Trophoblast cell (in vitro differentiated cells and primary cell): ENCODE results near the gene CORO2B.

Source experiments
- DNase-seq, 2 donors: peaks; one replicate each; pipeline ENCODE4 v3.0.0-alpha.2; 2016
- H2AFZ ChIP-seq: 2 replicates; pipeline ENCODE4 v1.6.1; 2013; ENCODE audit warnings: low read length, moderate library complexity, mild to moderate bottlenecking; ENCODE audit not compliant: insufficient read depth, poor library complexity
- H2AK5ac ChIP-seq: 2 replicates; pipeline ENCODE4 v1.6.1; 2013; ENCODE audit warnings: mild to moderate bottlenecking, low read length
- H2BK120ac ChIP-seq: 2 replicates; pipeline ENCODE4 v1.6.1; 2013; ENCODE audit warnings: low read length, mild to moderate bottlenecking, moderate library complexity; ENCODE audit not compliant: insufficient read depth, poor library complexity
- H2BK12ac ChIP-seq: 2 replicates; pipeline ENCODE4 v1.6.1; 2013; ENCODE audit warnings: mild to moderate bottlenecking, low read length, moderate library complexity
- H2BK5ac ChIP-seq: 2 replicates; pipeline ENCODE4 v1.6.1; 2013; ENCODE audit warnings: low read length, low read depth, moderate library complexity, mild to moderate bottlenecking; ENCODE audit not compliant: poor library complexity
- H3K14ac ChIP-seq: 2 replicates; pipeline ENCODE4 v1.6.1; 2013; ENCODE audit warnings: mild to moderate bottlenecking, low read length
- H3K18ac ChIP-seq: 2 replicates; pipeline ENCODE4 v1.6.1; 2013; ENCODE audit warnings: mild to moderate bottlenecking, low read length
- H3K23ac ChIP-seq: 2 replicates; pipeline ENCODE4 v1.6.1; 2013; ENCODE audit warnings: low read length
- H3K27ac ChIP-seq: 2 replicates; pipeline ENCODE4 v1.5.1; 2013; ENCODE audit warnings: low read depth, mild to moderate bottlenecking, inconsistent platforms, low read length, moderate library complexity
- H3K27me3 ChIP-seq: 2 replicates; pipeline ENCODE4 v1.6.1; 2013; ENCODE audit warnings: inconsistent platforms, mild to moderate bottlenecking, low read length, moderate library complexity; ENCODE audit not compliant: insufficient read depth
- H3K36me3 ChIP-seq, 2 experiments: 1 replicate in 1 of 2; 2 replicates in 1 of 2; pipeline ENCODE4 v1.6.1; 2013; ENCODE audit warnings: low read length in 2 of 2, mild to moderate bottlenecking in 2 of 2, moderate library complexity in 1 of 2; ENCODE audit not compliant: insufficient read depth in 2 of 2, control insufficient read depth in 1 of 2
- H3K4ac ChIP-seq: 2 replicates; pipeline ENCODE4 v1.6.1; 2013; ENCODE audit warnings: low read depth, mild to moderate bottlenecking, low read length, moderate library complexity
- H3K4me1 ChIP-seq, 2 experiments: 1 replicate in 1 of 2; 2 replicates in 1 of 2; pipeline ENCODE4 v1.6.1; 2013; ENCODE audit warnings: low read length in 2 of 2, mild to moderate bottlenecking in 2 of 2, moderate library complexity in 1 of 2; ENCODE audit not compliant: insufficient read depth in 2 of 2, control insufficient read depth in 1 of 2
- H3K4me2 ChIP-seq: 2 replicates; pipeline ENCODE4 v1.6.1; 2013; ENCODE audit warnings: inconsistent platforms, mild to moderate bottlenecking, low read length, moderate library complexity
- H3K4me3 ChIP-seq: 2 replicates; pipeline ENCODE4 v1.5.1; 2013; ENCODE audit warnings: mild to moderate bottlenecking, low read depth, low read length, inconsistent platforms
- H3K79me1 ChIP-seq: one replicate; pipeline ENCODE4 v1.6.1; 2013; ENCODE audit warnings: low read length
- H3K79me2 ChIP-seq: 2 replicates; pipeline ENCODE4 v1.6.1; 2013; ENCODE audit warnings: low read length, mild to moderate bottlenecking; ENCODE audit not compliant: control insufficient read depth, insufficient read depth, poor library complexity
- H3K9ac ChIP-seq: 2 replicates; pipeline ENCODE4 v1.6.1; 2013; ENCODE audit warnings: mild to moderate bottlenecking, low read length
- H3K9me3 ChIP-seq: 2 replicates; pipeline ENCODE4 v1.6.1; 2013; ENCODE audit warnings: low read depth, mild to moderate bottlenecking, control low read depth, inconsistent platforms, low read length; ENCODE audit not compliant: insufficient read depth
- H4K12ac ChIP-seq: 2 replicates; pipeline ENCODE4 v1.6.1; 2013; ENCODE audit warnings: low read depth, mild to moderate bottlenecking, low read length, moderate library complexity
- H4K8ac ChIP-seq: 2 replicates; pipeline ENCODE4 v1.6.1; 2013; ENCODE audit warnings: low read depth, mild to moderate bottlenecking, low read length, moderate library complexity
- H4K91ac ChIP-seq: one replicate; pipeline ENCODE4 v1.6.1; 2013; ENCODE audit warnings: low read depth, mild to moderate bottlenecking, low read length, moderate library complexity
- WGBS: extraction: QIAGEN DNeasy Blood & Tissue Kit; methylation state at CpG from one replicate; pipeline ENCODE4 v1.1.7; 2013; ENCODE audit warnings: missing lambda C conversion rate; ENCODE audit not compliant: insufficient read length, insufficient coverage; ENCODE audit errors: extremely low coverage; 5-methylcytosine and 5-hydroxymethylcytosine counted together

CORO2B gene

DNA sequence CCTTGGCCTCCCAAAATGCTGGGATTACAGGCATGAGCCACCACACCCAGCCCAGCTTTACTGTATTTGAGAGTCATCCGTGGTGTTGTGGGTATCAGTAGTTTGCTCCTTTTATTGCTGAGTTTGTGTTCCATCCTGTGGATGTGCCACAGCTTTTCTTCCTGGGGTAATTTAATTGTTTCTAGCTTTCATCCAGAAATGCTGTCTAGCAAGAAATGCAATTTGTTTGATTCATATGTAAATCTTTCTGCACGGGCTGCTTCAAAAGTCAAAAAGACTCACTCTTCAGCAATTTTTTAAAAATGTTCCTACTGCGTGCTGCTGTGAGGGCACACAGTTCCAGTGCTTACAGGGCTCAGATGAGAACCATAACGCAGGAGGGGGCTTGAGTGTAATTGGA lies 47.1 kb downstream of the CORO2B start:
- no peaks in the 10 kb centered on the region for H3K27me3 ChIP-seq
- H3K4ac ChIP-seq, result no peak overlapping the region
- H3K4me2 ChIP-seq, result no peak overlapping the region
- no peaks in the 10 kb centered on the region for H3K79me2 ChIP-seq
- H3K9me3 ChIP-seq, result no peaks in the 10 kb centered on the region
- H3K18ac ChIP-seq, result no peak overlapping the region
- no peak overlapping the region for H3K23ac ChIP-seq
- no peak overlapping the region for H2BK5ac ChIP-seq
- H4K91ac ChIP-seq, result no peak overlapping the region
- no peak overlapping the region for H4K8ac ChIP-seq
- H3K27ac ChIP-seq, result no peak overlapping the region
- WGBS, result no CpG with 5 or more reads among the region's 4 CpGs
- no peaks in the 10 kb centered on the region for H3K4me1 ChIP-seq
- no peak overlapping the region for H3K4me3 ChIP-seq
- no peak overlapping the region for H3K9ac ChIP-seq
- H3K79me1 ChIP-seq, result no peaks in the 10 kb centered on the region
- no peak overlapping the region for H2AK5ac ChIP-seq
- no peak for DNase-seq
- no peak overlapping the region for H2AFZ ChIP-seq
- no peak overlapping the region for H2BK12ac ChIP-seq
- H3K36me3 ChIP-seq, result no peaks in the 10 kb centered on the region
- no peak overlapping the region for H2BK120ac ChIP-seq
- H4K12ac ChIP-seq, result no peak overlapping the region
- H3K14ac ChIP-seq, result no peak overlapping the region

DNA sequence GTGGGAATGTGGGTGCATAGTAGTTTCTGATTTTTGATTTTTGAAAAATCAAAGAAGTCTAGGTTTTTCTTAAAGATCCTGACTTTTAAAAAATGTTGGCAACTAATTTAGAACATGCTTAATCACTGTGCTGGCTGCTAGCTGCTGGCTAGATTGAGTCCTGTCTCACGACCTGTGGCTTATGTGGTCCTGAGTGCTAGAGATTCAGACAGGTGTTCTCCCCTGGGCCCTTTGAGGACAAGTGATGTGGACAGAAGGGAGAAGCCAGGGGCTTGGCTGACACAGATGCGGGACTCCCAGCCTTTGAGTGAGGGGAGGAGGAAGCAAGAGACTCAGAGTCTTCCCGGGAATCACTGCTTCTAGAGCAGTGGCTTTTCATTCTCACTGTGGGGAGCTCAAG lies 47.5 kb downstream of the CORO2B start:
- Histone ChIP-seq H3K4me1 (no peaks in the 10 kb centered on the region), H3K9me3 (no peaks in the 10 kb centered on the region), H2BK12ac (no peak overlapping the region), H3K27me3 (no peaks in the 10 kb centered on the region), H3K79me1 (no peaks in the 10 kb centered on the region), H2BK5ac (no peak overlapping the region), H2AFZ (no peak overlapping the region), H2AK5ac (no peak overlapping the region), H4K8ac (no peak overlapping the region), H3K4ac (no peak overlapping the region), H4K12ac (no peak overlapping the region), H3K36me3 (no peaks in the 10 kb centered on the region), H2BK120ac (no peak overlapping the region), H3K27ac (no peak overlapping the region), H3K79me2 (no peaks in the 10 kb centered on the region), H3K4me3 (no peak overlapping the region), H3K14ac (no peak overlapping the region), H3K23ac (no peak overlapping the region), H3K9ac (no peak overlapping the region), H3K4me2 (no peak overlapping the region), H3K18ac (no peak overlapping the region), H4K91ac (no peak overlapping the region)
- WGBS, result no CpG with 5 or more reads among the region's 3 CpGs
- DNase-seq, result no peak

- H3K79me2 ChIP-seq, result no peaks in the 10 kb centered on the region
- no peak overlapping the region for H3K4me3 ChIP-seq
- no peak overlapping the region for H4K12ac ChIP-seq
- no peak overlapping the region for H3K4ac ChIP-seq
- H2AFZ ChIP-seq, result no peak overlapping the region
- no peak overlapping the region for H3K18ac ChIP-seq
- no peaks in the 10 kb centered on the region for H3K27me3 ChIP-seq
- H3K27ac ChIP-seq, result no peak overlapping the region
- H3K79me1 ChIP-seq, result no peaks in the 10 kb centered on the region
- no peak overlapping the region for H3K23ac ChIP-seq
- H4K8ac ChIP-seq, result no peak overlapping the region
- H4K91ac ChIP-seq, result no peak overlapping the region
- no peak overlapping the region for H2BK120ac ChIP-seq
- no peak overlapping the region for H3K9ac ChIP-seq
- no peaks in the 10 kb centered on the region for H3K9me3 ChIP-seq
- no peak overlapping the region for H3K4me2 ChIP-seq
- H2BK5ac ChIP-seq, result no peak overlapping the region
- H2AK5ac ChIP-seq, result no peak overlapping the region
- no CpG with 5 or more reads among the region's 3 CpGs for WGBS
- H3K14ac ChIP-seq, result no peak overlapping the region
- DNase-seq, result no peak
- no peaks in the 10 kb centered on the region for H3K4me1 ChIP-seq
- H3K36me3 ChIP-seq, result no peaks in the 10 kb centered on the region
- no peak overlapping the region for H2BK12ac ChIP-seq
Observed at GRCh38 chr15:68626739-68627138, 47.9 kb downstream of the CORO2B start.

DNA sequence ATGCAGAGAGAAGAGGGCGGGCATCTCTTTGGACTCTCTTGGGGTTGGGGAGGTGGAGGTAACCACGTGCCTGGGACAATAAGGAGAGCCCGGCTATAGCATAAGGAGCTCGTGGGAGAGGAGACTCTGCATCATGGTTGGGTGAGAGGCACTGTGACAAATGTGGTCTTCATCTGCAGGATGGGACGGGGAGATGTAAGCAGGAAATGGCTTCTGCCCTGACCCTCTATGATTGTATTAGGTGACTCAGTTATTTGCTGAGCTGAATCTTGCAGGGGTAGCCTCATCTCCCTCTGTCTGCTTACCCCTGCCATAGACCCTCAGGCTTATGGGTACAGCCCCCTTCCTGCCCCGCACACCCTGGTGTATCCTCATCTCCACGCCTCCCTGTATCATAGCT lies 48.7 kb downstream of the CORO2B start:
- H3K23ac ChIP-seq, result no peak overlapping the region
- no peak overlapping the region for H3K18ac ChIP-seq
- H4K91ac ChIP-seq, result no peak overlapping the region
- no peaks in the 10 kb centered on the region for H3K27me3 ChIP-seq
- WGBS, result no CpG with 5 or more reads among the region's 7 CpGs
- no peaks in the 10 kb centered on the region for H3K9me3 ChIP-seq
- H2BK120ac ChIP-seq, result no peak overlapping the region
- no peak overlapping the region for H3K4me2 ChIP-seq
- H2BK12ac ChIP-seq, result no peak overlapping the region
- no peak for DNase-seq
- no peak overlapping the region for H4K8ac ChIP-seq
- no peak overlapping the region for H3K9ac ChIP-seq
- no peaks in the 10 kb centered on the region for H3K79me1 ChIP-seq
- no peaks in the 10 kb centered on the region for H3K79me2 ChIP-seq
- no peak overlapping the region for H2BK5ac ChIP-seq
- no peaks in the 10 kb centered on the region for H3K4me1 ChIP-seq
- no peak overlapping the region for H2AK5ac ChIP-seq
- H3K36me3 ChIP-seq, result no peaks in the 10 kb centered on the region
- H4K12ac ChIP-seq, result no peak overlapping the region
- H3K4me3 ChIP-seq, result no peak overlapping the region
- H3K14ac ChIP-seq, result no peak overlapping the region
- H3K27ac ChIP-seq, result no peak overlapping the region
- no peak overlapping the region for H3K4ac ChIP-seq
- H2AFZ ChIP-seq, result no peak overlapping the region
